KOPT-K1 (cell line): Measurements from ENCODE around the gene TAF11.
A peak's percentile ranks its signal among the peaks of the same experiment; 100 is the strongest.
"Not testable (repeated sequence)": the region's sequence is repeated elsewhere in the genome, so short reads cannot be mapped to it uniquely, and the experiment has no call there.

Experiments
- H3K27ac ChIP-seq: fragments of 200-600 bp; sonication (generic); 2 replicates; pipeline ENCODE4 v1.5.1; 2016; ENCODE audit warnings: antibody characterized with exemption, mild to moderate bottlenecking, low read depth, low read length; ENCODE audit not compliant: poor library complexity, severe bottlenecking
- H3K36me3 ChIP-seq: fragments of 200-600 bp; sonication (generic); 2 replicates; pipeline ENCODE4 v1.5.1; 2017; ENCODE audit warnings: antibody characterized with exemption, mild to moderate bottlenecking, low read length, moderate library complexity; ENCODE audit not compliant: insufficient read depth
- H3K9me3 ChIP-seq: fragments of 200-600 bp; sonication (generic); 2 replicates; pipeline ENCODE4 v1.5.1; 2017; ENCODE audit warnings: antibody characterized with exemption, low read length, mild to moderate bottlenecking; ENCODE audit not compliant: insufficient read depth, poor library complexity, severe bottlenecking

The TAF11 gene, protein sequence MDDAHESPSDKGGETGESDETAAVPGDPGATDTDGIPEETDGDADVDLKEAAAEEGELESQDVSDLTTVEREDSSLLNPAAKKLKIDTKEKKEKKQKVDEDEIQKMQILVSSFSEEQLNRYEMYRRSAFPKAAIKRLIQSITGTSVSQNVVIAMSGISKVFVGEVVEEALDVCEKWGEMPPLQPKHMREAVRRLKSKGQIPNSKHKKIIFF

DNA sequence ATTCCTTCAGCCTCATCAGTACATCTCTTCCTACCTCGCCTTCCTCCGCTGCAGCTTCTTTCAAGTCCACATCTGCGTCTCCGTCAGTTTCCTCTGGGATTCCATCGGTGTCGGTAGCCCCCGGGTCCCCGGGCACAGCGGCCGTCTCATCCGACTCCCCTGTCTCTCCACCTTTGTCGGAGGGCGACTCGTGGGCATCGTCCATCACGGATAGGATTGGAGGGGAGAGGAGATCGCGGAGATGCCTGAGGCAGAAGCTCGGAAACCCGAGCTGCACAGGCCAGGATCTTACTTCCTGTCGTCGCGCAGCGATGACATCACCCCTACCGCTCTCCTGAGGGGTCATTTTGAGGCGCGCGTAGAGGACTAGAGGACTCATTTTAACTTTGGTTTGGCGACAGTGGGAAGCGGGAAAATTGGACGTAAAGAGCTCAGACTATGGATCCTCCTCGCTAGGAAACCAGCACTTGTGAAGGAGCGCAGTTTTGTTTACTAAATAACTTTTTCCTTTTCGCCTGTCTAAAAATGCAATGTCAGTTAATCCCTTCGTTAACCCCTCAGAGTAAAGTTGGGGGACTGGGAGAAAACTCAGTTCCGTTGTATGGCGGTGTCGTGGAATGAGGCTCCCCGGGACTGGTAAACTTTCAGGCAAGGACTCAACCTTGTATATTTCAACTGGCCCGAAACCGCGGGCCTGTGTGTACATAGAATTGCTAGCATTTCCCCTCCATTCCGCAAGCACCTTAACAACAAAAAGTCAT, at the start of gene TAF11:
Gene TAF11, minus strand, starts transcription at position 290 of the 761 bp plus-strand sequence. Its CDS starts 85 bp downstream, at position 205.
- H3K36me3 ChIP-seq: peaks cover 20% of the 10 kb centered on the region

DNA sequence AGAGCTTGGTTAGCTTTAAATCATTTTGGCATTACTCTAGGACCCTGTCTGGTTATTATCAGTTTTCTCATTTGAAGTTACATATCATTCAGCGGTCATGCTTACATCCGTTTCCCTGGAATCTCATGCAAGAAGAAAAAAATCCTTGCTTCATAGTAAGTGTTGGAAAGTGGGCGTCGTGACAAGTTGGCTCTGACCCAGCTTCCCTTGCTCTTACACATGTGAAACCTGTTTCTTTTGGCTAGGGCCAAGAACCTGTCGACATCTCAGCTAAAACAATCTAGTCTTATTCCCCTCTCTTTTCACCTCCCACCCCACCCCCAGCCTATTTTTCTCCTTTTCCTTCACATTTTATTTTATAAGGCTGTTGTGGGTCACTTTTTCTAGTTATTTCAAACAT, 46.7 kb upstream of the TAF11 start:
- Histone ChIP-seq H3K27ac (no peak overlapping the region), H3K36me3 (no peaks in the 10 kb centered on the region), H3K9me3 (no peaks in the 10 kb centered on the region)

More for the DNA sequence above, at the start of gene TAF11:
- peak within 1 kb of the TSS; percentile 68 for H3K27ac ChIP-seq
- H3K9me3 ChIP-seq: no peaks in the 10 kb centered on the region

DNA sequence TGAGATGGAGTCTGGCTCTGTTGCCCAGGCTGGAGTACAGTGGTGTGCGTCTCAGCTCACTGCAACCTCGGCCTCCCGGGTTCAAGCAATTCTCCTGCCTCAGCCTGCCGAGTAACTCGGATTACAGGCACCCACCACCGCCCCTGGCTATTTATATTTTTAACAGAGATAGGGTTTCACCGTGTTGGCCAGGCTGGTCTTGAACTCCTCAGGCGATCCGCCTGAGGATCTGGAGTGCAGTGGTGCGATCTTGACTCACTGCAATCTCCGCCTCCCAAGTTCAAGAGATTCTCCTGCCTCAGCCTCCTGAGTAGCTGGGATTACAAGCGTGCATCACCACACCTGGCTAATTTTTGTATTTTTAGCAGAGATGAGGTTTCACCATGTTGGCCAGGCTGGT, 44.4 kb upstream of the TAF11 start:
- H3K9me3 ChIP-seq, H3K36me3 ChIP-seq, H3K27ac ChIP-seq: not testable (repeated sequence)

DNA sequence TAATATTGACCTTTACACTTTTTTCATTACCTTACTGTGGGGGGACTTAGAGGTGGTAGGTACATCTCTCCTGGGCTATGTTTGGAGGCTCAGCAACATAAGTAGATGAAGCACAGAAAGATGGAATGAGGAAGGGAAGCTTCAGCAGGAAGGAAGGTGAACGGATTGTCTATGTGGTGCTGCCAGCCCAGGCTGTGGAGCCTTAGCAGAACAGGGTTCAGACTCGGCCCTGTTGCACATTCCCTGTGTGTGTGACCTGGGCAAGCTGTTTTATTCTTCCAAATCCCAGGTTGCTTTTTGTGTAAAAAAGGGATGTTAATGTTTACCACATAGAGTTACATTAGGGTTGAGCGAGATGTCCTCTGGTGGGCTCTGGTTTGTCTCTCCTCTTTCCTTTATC, 42.4 kb upstream of the TAF11 start:
- no peaks in the 10 kb centered on the region for H3K36me3 ChIP-seq
- H3K9me3 ChIP-seq: no peaks in the 10 kb centered on the region
- H3K27ac ChIP-seq: no peak overlapping the region

DNA sequence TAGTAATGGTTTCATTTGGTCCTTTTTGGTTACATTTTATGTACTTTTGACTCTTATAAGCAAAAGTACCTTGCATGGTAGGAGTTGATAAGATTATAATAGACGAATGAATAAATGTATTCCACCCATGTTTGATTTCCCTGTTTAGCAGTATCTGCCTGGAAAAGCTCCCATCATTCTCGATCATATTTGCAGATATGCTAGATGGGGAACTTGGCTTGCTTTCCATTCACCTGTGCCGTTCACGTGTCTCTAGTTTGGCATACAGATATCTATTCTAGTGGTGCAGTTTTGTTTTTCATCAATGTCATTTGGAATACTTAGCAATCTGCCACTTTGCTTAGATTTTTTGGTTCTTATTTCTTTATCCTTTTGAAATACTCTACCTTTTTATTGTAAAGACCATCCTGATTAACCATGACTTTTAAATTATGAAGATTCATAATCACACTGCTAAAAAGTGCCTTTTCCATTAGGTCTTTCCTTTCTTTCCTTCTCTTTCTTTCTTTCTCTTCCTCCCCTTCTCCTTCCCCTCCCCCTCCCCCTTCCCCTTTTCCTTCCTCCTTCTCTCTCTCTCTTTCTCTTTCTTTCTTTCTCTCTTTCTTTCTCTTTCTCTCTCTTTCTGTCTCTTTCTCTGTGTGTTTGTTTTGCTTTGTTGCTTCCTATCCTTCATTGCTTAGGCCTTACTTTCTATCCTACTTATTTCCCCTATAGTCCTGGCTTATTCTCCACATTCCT, 41.6 kb upstream of the TAF11 start:
- Histone ChIP-seq H3K36me3 (no peaks in the 10 kb centered on the region), H3K27ac (no peak overlapping the region), H3K9me3 (no peaks in the 10 kb centered on the region)

DNA sequence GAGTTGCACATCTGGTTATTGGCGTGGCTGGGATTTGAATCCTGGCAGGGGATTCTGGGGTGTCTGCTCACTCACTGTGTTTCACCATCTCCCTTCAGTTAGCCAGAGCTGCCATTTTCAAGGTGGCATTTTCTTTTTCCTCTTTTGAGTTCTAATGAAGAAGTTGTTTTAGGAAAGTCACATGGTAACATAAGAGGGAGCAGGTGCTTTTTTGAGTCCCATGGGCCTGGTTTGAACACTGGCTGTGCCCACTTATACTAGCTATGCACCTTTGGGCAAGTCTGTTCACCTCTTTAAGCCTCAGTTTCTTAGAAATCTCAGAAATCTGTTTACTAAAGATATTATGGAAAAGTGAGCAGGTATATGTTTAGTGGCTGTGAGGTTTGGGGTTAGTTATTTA, 40.9 kb upstream of the TAF11 start:
- H3K27ac ChIP-seq: no peak overlapping the region
- H3K36me3 ChIP-seq: no peaks in the 10 kb centered on the region

DNA sequence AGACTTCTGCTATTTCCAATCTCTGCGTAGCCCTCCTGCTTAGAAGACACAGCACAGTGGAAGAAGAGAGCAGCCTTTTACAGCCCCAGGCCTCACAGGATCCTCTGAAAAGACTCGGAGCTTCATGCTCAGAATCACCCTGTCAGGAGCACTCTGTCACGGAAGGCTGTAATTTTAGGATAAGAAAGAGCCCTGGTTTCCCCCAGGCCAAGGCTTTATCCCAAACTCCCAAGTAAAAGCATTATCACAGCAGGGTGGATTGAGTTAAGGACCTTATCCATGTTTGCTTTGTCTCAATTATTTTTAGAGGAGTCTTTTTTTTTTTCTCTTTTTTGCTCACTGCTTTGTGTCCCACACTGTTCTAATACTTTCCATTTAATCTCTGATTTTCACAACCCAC, 40.4 kb upstream of the TAF11 start:
- Histone ChIP-seq H3K36me3 (no peaks in the 10 kb centered on the region), H3K9me3 (no peaks in the 10 kb centered on the region), H3K27ac (no peak overlapping the region)

More for the DNA sequence above, 40.9 kb upstream of the TAF11 start:
- no peaks in the 10 kb centered on the region for H3K9me3 ChIP-seq

DNA sequence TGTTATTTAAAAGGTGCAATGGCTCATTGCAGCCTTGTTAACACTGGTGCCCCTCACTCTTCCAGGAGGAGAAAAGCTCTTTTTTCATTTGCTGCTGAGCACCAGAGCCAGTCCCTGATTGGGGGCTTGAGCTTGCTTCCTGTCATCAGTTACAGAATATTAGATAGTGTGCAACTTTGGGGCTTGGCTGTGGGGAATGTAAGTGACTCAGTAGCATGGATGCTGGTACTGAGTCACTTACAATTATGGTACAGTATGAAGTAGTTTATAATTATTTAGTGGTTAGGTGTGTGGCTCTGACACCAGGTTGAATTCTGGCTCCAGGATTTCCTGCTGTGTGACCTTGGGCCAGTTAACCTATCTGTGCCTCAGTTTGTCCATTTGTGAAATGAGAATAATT, 38.8 kb upstream of the TAF11 start:
- H3K36me3 ChIP-seq: no peaks in the 10 kb centered on the region
- H3K27ac ChIP-seq: no peak overlapping the region
- no peaks in the 10 kb centered on the region for H3K9me3 ChIP-seq

DNA sequence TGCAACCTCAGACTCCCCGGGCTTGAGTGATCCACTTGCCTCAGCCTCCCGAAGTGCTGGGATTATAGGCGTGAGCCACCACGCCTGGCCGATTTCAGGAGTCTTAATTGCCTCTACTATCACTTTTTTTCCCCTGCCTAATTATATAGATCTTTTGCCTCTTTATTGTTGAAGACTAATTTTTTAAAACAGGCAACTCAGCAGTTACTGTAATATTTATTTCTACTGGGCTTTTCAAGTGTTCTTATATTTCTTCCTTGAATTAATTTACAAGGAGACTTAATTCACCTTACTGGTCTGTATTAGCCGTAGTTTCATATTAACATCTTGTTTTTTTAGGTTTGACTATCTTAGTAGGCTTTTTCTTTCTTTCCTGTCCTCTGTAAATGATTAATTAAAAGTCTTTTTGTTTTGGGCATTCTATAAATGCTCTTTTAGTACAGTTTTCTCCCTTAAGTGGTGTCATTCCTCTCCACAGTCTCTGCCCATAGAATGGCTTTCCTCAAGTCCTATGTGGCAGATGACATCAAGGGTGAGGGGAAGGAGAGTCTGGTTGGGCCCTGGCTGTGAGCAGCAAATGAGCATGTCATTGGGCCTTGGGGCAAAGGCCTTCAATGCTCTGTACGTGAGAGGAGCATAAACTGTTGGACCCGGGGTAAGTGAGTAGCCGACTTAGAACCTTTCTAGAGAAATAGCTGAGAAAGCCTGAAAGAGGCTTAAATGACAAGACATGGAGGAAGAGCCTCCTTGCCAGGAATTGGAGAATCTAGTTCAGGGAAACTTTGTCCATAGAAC, 37.2 kb upstream of the TAF11 start:
- Histone ChIP-seq H3K36me3 (no peaks in the 10 kb centered on the region), H3K9me3 (no peaks in the 10 kb centered on the region), H3K27ac (no peak overlapping the region)

DNA sequence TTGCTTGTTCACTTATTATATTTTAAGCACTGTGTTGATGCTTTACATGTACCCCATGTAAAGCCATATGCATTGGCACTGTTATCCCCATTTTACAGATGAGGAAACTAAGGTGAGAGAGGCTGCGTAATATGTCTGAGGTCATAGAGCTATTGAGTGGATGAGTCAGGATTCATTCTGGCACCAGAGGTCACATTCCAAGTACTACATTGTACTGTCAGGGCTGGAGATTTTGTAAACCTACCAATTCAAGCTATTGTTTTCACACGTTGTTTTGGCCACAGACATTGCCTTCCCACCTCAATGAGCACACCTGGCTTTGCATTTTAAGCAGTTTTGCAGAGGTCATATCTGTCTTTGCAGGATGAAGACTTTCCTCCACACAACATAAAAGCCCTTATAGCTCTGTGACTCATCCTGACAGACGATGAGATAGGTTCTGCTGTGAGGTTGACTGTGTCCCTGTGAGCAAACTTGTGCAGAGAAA, 34.4 kb upstream of the TAF11 start:
- no peaks in the 10 kb centered on the region for H3K36me3 ChIP-seq
- H3K9me3 ChIP-seq: no peaks in the 10 kb centered on the region
- no peak overlapping the region for H3K27ac ChIP-seq

DNA sequence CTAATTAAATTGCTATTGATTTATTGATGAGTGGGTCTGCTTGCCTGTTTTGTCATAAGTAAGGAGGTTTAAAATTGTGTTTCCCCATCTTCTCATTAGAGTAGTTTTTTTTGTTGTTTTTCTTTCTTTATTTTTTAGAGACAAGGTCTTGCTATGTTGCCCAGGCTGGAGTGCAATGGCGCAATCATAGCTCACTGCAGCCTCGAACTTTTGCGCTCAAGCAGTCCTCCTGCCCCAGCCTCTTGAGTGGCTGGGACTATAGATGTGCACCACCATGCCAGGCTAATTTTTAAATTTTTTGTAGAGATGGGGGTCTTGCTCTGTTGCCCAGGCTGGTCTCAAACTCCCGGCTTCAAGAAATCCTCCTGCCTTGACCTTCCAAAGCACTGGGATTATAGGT, 32.3 kb upstream of the TAF11 start:
- Histone ChIP-seq H3K27ac (no peak overlapping the region), H3K36me3 (no peaks in the 10 kb centered on the region), H3K9me3 (no peaks in the 10 kb centered on the region)

DNA sequence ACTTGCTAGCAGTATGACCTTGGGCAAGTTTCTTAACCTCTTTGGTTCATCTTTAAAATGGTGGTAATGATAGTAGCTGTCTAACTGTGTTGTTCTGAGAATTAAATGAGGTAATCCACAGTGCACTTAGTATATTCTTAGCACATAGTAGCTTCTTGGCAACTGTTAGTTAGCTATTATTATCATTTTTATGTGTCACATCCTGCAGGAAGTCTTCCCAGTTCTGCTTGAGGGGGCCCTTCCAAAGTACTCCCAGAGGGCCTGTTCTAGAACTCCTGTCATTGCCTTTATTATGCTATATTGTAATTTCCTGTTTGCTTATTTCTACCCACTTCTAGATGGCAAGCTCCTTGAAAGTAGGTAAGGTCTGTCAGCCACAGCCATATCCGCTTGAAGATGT, 31.8 kb upstream of the TAF11 start:
- Histone ChIP-seq H3K9me3 (no peaks in the 10 kb centered on the region), H3K27ac (no peak overlapping the region), H3K36me3 (no peaks in the 10 kb centered on the region)

DNA sequence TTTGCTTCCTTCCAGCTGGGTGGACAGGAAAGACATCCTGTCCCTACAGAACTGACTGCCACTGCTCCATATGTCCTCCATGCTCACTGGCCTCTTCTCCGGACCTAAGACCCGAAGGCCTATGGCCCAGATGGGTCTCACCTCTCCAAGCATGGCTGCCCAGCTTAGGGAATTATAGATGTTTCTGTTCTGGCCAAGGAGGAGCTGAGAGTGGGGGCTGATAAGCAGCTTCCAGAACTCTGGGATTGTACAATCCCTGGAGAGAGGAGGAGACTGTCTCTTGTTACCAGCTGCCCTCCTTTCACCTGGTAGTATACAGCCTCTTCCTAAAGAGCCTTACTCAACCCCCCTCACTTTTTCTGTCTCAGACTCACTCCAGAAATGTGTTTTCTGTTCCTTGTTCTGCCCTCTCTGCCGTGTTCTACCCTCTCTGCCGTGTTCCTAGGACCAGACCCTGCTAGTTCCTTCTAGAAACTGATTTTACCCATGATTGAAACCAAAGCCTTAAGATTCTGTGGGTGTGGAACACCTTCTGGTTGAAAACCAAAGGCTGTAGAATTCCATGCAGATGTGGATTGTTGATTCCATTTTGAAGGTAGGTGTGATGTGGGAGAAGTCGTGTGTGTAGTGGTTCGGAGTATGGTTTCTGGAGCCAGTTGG, 29.9 kb upstream of the TAF11 start:
- Histone ChIP-seq H3K36me3 (no peaks in the 10 kb centered on the region), H3K9me3 (no peaks in the 10 kb centered on the region), H3K27ac (no peak overlapping the region)

DNA sequence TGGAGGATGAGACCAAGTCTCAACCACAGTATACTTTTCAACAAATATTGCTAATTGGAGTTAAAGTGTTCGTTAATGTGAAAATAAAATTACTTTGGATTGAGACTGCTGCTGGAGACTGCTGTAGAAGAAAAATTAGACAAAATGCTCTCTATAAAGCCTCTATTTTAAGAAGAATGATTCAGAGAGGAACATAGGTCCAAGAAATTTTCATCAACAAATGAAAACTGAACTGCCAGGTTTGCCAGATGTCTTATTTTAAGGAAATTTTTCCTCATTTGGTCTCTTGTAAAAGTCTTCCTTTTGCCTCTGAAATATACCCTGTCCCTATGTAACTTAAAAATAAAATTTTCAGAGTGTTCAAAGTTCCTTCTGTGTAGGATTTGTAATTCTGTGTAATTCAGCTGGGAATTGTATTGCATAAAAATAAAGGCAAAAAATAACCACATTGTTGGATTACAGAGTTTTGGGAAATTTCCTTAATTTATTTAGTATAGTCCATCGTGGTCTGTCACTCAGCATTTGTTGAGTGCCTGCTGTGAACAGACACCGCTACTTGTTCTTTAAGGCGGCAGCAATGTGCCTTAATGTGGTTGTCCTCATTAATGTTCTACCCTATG, 28.6 kb upstream of the TAF11 start:
- H3K27ac ChIP-seq: no peak overlapping the region
- H3K9me3 ChIP-seq: no peaks in the 10 kb centered on the region
- no peaks in the 10 kb centered on the region for H3K36me3 ChIP-seq
